Epithelial cell of esophagus (primary cell): Measurements from ENCODE around the gene THADA.
"Not testable (repeated sequence)": the region's sequence is repeated elsewhere in the genome, so short reads cannot be mapped to it uniquely, and the experiment has no call there.

Experiments used
- DNase-seq: peaks from one replicate; pipeline ENCODE4 v3.0.0; 2010; ENCODE audit warnings: low read depth
- H3K4me3 ChIP-seq: 2 replicates; pipeline ENCODE4 v1.5.1; 2011; ENCODE audit warnings: mild to moderate bottlenecking, low read length, control low read depth
- TF ChIP-seq, protein P1 (sequence below): IDR thresholded peaks from 2 replicates; pipeline ENCODE4 v1.5.1; 2011; ENCODE audit warnings: low read depth, mild to moderate bottlenecking, low read length, control low read depth, inconsistent platforms; ENCODE audit not compliant: insufficient read depth; ENCODE audit errors: missing control alignments

Gene THADA

GRCh38 chr2:43292851-43293743, 302.7 kb downstream of the THADA start:
- DNase-seq, result no peak
- no peak overlapping the region for H3K4me3 ChIP-seq
- TF ChIP-seq, protein P1, sequence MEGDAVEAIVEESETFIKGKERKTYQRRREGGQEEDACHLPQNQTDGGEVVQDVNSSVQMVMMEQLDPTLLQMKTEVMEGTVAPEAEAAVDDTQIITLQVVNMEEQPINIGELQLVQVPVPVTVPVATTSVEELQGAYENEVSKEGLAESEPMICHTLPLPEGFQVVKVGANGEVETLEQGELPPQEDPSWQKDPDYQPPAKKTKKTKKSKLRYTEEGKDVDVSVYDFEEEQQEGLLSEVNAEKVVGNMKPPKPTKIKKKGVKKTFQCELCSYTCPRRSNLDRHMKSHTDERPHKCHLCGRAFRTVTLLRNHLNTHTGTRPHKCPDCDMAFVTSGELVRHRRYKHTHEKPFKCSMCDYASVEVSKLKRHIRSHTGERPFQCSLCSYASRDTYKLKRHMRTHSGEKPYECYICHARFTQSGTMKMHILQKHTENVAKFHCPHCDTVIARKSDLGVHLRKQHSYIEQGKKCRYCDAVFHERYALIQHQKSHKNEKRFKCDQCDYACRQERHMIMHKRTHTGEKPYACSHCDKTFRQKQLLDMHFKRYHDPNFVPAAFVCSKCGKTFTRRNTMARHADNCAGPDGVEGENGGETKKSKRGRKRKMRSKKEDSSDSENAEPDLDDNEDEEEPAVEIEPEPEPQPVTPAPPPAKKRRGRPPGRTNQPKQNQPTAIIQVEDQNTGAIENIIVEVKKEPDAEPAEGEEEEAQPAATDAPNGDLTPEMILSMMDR, result no peak

GRCh38 chr2:43292297-43292696, 303.5 kb downstream of the THADA start:
- DNase-seq, result no peak
- no peak overlapping the region for H3K4me3 ChIP-seq
- TF ChIP-seq, protein P1, result no peak

DNA sequence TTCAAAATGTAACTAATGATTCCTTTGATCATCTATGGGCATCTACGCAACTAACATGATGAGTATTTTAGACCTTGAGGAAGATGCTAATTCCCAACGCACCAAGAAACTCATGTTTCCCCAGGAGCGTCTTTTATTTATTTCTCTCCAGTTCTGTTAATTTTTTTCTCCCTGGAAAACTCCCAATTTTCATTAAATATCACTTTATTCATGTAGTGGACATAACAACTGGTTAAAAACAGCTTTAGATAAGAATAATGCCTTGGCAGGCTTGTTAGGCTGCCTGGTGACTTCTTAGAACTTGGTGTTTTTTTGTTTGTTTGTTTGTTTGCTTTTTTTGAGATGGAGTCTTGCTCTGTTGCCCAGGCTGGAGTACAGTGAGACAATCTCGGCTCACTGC, 306.5 kb downstream of the THADA start:
- TF ChIP-seq, protein P1, result no peak
- no peak overlapping the region for H3K4me3 ChIP-seq
- no peak for DNase-seq

DNA sequence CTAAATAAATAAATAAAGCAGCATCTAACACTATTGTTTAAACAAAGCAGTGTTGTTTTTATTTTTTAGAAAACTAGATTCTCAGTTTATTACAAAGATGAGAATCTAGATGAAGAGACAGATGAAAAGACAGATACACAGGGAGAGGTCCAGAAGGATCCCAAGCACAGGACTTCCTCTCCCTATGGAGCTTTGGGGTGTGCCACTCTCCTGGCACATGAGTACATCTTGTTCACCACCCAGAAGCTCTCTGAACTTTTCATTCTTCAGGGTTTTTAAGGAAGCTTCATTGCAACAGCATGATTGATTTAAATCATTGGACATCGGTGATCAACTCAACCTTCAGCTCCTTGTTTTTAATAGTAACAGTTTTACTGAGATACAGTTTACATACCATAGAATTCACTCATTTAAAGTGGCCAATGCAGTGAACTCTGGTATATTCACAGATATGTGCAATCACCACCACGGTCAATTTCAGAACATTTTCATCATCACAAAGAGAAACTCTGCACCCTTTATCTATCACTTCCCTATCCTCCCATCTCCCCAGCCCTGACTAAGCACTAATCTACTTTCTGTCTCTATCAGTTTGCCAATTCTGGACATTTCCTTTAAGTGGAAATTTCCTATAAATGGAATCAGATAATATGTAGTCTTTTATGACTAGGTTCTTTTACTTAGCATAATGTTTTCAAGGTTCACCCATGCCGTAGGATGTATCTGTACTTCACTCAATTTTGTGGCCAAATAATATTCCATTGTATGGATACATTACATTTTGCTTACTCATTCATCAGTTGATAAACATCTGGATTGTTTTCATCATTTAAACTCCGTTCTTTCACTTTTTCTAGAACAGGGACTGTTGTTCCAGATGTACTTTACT, 307.2 kb downstream of the THADA start:
- TF ChIP-seq, protein P1, result no peak
- no peak overlapping the region for H3K4me3 ChIP-seq
- DNase-seq, result no peak

DNA sequence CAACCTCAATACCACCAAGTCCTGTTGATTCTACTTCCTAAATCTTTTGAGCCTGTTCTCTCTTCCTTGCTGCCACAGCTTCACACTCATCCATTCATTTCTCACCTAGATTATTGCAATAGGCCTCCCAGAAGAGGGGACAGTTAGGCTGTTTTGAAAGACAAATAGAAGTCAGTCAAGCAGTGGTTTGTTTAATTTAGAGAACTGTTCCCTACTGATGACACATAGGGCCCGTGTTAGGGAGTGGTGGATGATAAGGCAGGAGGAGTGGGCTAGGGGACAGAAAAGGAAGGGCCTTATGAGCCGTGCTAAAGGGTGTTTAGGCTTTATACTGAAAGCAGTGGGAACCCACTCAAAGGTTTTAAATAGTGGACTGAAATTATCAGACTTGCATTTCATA, 309.9 kb downstream of the THADA start:
- no peak overlapping the region for H3K4me3 ChIP-seq

GRCh38 chr2:43284967-43285366, 310.9 kb downstream of the THADA start:
- H3K4me3 ChIP-seq, result no peak overlapping the region
- TF ChIP-seq, protein P1, result no peak
- no peak for DNase-seq

More for the DNA sequence above, 309.9 kb downstream of the THADA start:
- DNase-seq, result no peak
- TF ChIP-seq, protein P1, result no peak

DNA sequence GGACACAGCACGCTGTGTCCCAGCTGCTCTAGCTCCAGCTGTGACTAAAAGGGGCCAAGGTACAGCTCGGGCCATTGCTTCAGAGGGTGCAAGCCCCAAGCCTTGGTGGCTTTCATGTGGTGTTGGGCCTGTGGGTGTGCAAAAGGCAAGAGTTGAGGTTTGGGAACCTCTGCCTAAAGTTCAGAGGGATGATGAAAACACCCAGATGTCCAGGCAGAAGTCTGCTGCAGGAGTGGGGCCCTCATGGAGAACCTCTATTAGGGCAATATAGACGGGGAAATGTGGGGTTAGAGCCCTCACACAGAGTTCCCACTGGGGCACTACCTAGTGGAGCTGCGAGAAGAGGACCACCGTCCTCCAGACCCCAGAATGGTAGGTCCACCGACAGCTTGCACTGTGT, 311.5 kb downstream of the THADA start:
- not testable (repeated sequence) for DNase-seq, H3K4me3 ChIP-seq
